ENCODE measurements around the gene PLEKHG4. TPM values are rescaled to one million over a fixed set of nuclear protein-coding genes. Genes with fewer than 3 reads are reported as not detected.

Gene PLEKHG4
- polyA plus RNA-seq, 1 of the 3 experiments (the other 2 are of a cell fraction), result 65.5 TPM

DNA sequence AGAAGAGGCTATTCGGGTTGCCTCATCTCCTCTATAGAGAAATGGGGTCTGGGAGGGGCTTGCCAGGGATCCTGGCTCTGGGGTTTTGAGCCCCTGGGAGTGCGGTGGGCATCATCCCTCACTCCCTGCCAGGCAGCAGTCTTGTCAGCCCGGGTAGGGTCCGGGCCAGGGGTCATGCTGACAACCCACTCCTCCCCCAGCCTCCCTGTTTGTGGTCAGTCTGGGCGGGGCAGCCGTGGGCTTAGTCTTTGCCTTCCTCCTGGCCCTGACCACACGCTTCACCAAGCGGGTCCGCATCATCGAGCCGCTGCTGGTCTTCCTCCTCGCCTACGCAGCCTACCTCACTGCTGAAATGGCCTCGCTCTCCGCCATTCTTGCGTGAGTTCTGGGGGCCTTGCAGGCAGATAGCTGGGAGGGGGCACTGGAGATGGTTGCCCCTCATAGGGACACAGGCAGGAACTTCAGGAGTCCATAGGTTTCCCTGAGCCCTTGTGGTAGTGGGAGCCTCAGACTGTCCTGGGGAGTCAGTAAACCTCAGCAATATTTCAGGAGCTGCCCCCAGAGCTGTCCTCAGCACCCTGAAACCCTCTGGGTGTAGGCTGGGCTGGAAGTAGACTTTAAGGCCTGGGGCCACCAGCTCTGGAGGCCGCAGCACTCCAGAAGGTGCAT is 23.6 kb upstream of the PLEKHG4 start:
- Histone ChIP-seq H3K9ac (no peak overlapping the region), H3K27ac (ENCODE audit: low read depth in 2 of 2, low read length in 1 of 2) (no peak overlapping the region), H4K20me1 (ENCODE audit: insufficient read depth) (no peaks in the 10 kb centered on the region), H3K9me2 (no peaks in the 10 kb centered on the region), H3K4me3 (ENCODE audit: low read depth in 2 of 2, low read length in 1 of 2) (no peak overlapping the region), H3K79me2 (ENCODE audit: insufficient read depth) (no peaks in the 10 kb centered on the region), H3K27me3 (ENCODE audit: insufficient read depth) (no peaks in the 10 kb centered on the region), H3K36me3 (replicated peaks in 1 of 2; ENCODE audit: control insufficient read depth in 1 of 2, insufficient read depth in 2 of 2, low read length in 1 of 2) (no peaks in the 10 kb centered on the region), H3F3A (replicated peaks; ENCODE audit: insufficient read depth) (peaks cover 4% of the 10 kb centered on the region), H3K4me1 (ENCODE audit: control insufficient read depth in 1 of 2, insufficient read depth in 2 of 2, low read depth in 1 of 2, low read length in 1 of 2) (peaks cover 0 to 10% of the 10 kb centered on the region in 2 experiments; a peak in 1 of 4 replicates), H2AFZ (ENCODE audit: low read depth) (no peak overlapping the region), H3K9me3 (no peaks in the 10 kb centered on the region), H3K4me2 (no peak overlapping the region)
- POLR2A ChIA-PET, result no interaction called here
- CTCF ChIA-PET, result no interaction called here
- TF ChIP-seq, protein P1, sequence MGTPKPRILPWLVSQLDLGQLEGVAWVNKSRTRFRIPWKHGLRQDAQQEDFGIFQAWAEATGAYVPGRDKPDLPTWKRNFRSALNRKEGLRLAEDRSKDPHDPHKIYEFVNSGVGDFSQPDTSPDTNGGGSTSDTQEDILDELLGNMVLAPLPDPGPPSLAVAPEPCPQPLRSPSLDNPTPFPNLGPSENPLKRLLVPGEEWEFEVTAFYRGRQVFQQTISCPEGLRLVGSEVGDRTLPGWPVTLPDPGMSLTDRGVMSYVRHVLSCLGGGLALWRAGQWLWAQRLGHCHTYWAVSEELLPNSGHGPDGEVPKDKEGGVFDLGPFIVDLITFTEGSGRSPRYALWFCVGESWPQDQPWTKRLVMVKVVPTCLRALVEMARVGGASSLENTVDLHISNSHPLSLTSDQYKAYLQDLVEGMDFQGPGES (IDR thresholded peaks at IDR 0.05; ENCODE audit: low read depth, low read length), result no peak
- no peak for TF ChIP-seq MXI1 (IDR thresholded peaks at IDR 0.05; ENCODE audit: low read depth, low read length)
- TF ChIP-seq PBX3 (IDR thresholded peaks at IDR 0.05), result no peak
- TF ChIP-seq ZBTB33 (IDR thresholded peaks at IDR 0.05; ENCODE audit: borderline replicate concordance, low read depth), result no peak
- TF ChIP-seq FOSL2 (IDR thresholded peaks at IDR 0.05; ENCODE audit: borderline replicate concordance, low read depth), result no peak
- TF ChIP-seq RFX5 (IDR thresholded peaks at IDR 0.05; ENCODE audit: low read length), result no peak
- no peak for TF ChIP-seq RCOR1 (IDR thresholded peaks at IDR 0.05; ENCODE audit: low read length)
- TF ChIP-seq NRF1 (IDR thresholded peaks at IDR 0.05; ENCODE audit: low read depth, low read length), result no peak
- no peak for TF ChIP-seq MEF2A (IDR thresholded peaks at IDR 0.05; ENCODE audit: borderline replicate concordance, low read depth)
- TF ChIP-seq TAF1 (IDR thresholded peaks at IDR 0.05; ENCODE audit: borderline replicate concordance, low read depth, low read length), result no peak
- no peak for TF ChIP-seq ELF1 (IDR thresholded peaks at IDR 0.05)
- no peak for TF ChIP-seq FOXM1 (IDR thresholded peaks at IDR 0.05; ENCODE audit: low read depth)
- no peak for TF ChIP-seq NFIC (IDR thresholded peaks at IDR 0.05; ENCODE audit: borderline replicate concordance)
- TF ChIP-seq JUND (IDR thresholded peaks at IDR 0.05), result no peak
- TF ChIP-seq TEAD4 (IDR thresholded peaks at IDR 0.05; ENCODE audit: borderline replicate concordance, insufficient read depth), result no peak
- 95% methylated on average over 14 of the region's 17 CpGs for WGBS (ENCODE audit: low lambda C conversion rate)
- no peak for DNase-seq

Data from SK-N-SH (cell line).